Bronchial epithelial cell (primary cell): ENCODE measurements around the gene CACNA1G. TPM values are rescaled to one million over a fixed set of nuclear protein-coding genes. Genes with fewer than 3 reads are reported as not detected.

ENCODE experiments used
- DNase-seq: peaks from one replicate; pipeline ENCODE4 v3.0.0-alpha.2; 2010; ENCODE audit warnings: low read depth
- FAIRE-seq: peaks from 2 replicates; lab custom pipeline; 2011; peaks lifted over from hg19 to GRCh38; lab: Jason Lieb, UNC
- H3K27me3 ChIP-seq: 2 replicates; pipeline ENCODE4 v1.5.1; 2011; ENCODE audit warnings: low read length; ENCODE audit not compliant: control insufficient read depth, insufficient read depth
- H3K36me3 ChIP-seq: 2 replicates; pipeline ENCODE4 v1.5.1; 2011; ENCODE audit warnings: low read length; ENCODE audit not compliant: control insufficient read depth, insufficient read depth
- H3K4me3 ChIP-seq: 2 replicates; pipeline ENCODE4 v1.5.1; 2011; ENCODE audit warnings: mild to moderate bottlenecking, low read depth, low read length, control low read depth
- CTCF ChIP-seq: IDR thresholded peaks from 2 replicates; pipeline ENCODE4 v1.5.1; 2011; ENCODE audit warnings: mild to moderate bottlenecking, moderate library complexity, low read length, control low read depth, inconsistent platforms; ENCODE audit not compliant: insufficient read depth, severe bottlenecking
- total RNA-seq: library from RNA; depleted of rRNA; stranded (reverse); fragments of >200 nt; gene quantifications from 2 replicates; pipeline ENCODE4 v1.2.1, GENCODE V29; 2014

Gene CACNA1G
- total RNA-seq, 1 donor from 2014 or later = not detected

- Histone ChIP-seq H3K27me3 (no peaks in the 10 kb centered on the region), H3K4me3 (no peak overlapping the region), H3K36me3 (no peaks in the 10 kb centered on the region)
- FAIRE-seq (no peak), DNase-seq (peak; percentile 79)
- no peak for TF ChIP-seq CTCF
These were observed 43.5 kb upstream of the CACNA1G start for GRCh38 chr17:50517011-50517410.

DNA sequence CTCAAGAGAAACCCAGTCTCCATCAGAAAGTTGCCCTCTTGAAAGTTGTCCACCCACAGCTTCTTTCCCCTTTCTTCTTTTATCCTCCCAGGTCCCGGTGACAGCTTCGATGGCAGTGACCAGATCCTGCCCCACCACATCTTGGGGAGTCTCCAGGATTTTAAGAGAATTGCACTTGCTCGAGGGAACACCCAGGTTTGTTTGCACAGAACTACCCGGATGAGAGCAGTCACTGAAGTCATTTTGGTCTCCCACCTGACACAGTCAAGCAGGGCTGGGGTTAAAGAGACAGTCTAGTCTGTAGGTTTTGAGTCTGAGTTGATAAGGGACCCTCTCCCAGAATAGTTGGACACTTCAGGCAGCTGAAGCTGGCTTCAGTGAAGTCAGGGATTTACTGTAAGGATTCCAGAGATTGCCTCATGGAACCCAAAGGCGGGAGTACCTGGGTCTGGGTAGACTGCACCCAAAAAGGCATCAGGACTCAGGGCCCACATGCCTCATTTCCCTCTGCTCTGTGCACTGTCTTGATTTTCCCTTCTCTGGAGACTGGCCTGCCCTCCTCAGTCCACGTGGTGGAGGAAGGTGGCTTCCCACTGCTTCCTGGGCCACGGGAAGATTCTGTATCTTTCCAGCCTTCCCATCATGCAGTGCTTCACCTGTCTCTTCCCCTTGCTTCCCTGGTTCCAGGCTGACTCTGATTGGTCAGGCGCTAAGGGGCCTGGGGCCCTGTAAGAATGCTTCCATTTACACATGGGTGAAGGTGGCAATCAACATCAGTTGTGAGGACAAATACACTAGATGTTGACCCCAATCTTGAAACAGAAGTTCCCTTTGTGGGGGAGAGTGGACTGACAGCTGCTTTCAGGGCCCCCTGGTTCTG lies 42.8 kb upstream of the CACNA1G start:
- TF ChIP-seq CTCF = no peak
- no peak overlapping the region for H3K4me3 ChIP-seq
- DNase-seq (no peak), FAIRE-seq (no peak)
- H3K27me3 ChIP-seq = no peaks in the 10 kb centered on the region
- no peaks in the 10 kb centered on the region for H3K36me3 ChIP-seq

DNA sequence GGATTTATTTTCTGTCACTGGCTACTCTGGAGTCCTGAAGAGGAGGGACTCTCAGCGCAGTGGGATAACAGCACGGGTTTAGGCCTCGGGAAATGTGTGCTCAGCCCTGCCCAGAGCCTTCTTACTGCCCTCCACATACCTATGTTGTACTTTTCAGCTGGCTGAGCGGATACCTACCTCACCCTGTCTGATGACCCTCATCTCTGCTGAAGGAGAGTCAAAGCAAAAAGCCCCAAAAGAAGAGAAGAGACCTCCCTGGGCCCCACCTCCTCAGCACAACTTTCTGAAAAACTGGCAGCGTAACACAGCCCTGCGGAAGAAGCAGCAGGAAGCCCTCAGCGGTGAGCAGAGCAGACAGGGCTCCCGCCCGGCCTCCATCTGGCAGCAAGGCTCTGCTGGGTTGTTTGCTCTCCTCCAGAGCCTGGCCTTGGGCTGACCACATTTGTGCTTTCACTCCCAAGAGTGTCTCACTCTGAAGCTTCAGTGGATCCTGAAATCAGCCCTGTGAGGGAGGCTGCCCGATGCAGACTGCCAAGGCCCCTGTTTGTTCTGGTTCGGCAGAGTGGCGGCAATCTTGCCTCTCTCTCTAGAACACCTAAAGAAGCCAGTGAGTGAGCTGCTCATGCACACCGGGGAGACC lies 42.0 kb upstream of the CACNA1G start:
- H3K4me3 ChIP-seq = no peak overlapping the region
- no peak for DNase-seq
- TF ChIP-seq CTCF = no peak
- FAIRE-seq = no peak
- no peaks in the 10 kb centered on the region for H3K27me3 ChIP-seq
- H3K36me3 ChIP-seq = no peaks in the 10 kb centered on the region

GRCh38 chr17:50519141-50519834 lies 41.2 kb upstream of the CACNA1G start:
- FAIRE-seq (peak; percentile 62), DNase-seq (peak; percentile 95)

DNA sequence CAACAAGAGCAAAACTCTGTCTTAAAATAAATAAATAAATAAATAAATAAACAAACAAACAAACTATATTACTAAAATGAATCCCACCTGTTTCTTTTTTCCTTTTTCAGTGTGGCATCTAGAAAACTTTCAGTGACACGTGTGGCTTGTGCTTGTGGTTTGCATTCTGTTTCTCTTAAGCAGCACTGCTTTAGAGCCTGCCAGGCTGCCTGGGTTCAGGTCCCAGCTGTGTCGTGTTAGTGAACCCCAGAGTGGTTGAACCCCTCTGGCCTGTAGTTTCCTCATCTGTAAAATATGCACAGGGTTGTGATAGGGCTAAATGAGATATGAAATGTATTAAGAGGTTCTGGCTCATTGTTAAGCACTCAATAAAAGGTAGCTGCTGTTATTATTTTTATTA lies 40.0 kb upstream of the CACNA1G start:
- no peak for FAIRE-seq
- Histone ChIP-seq H3K27me3 (no peaks in the 10 kb centered on the region), H3K4me3 (no peak overlapping the region), H3K36me3 (no peaks in the 10 kb centered on the region)
- no peak for TF ChIP-seq CTCF
- DNase-seq = no peak

More at GRCh38 chr17:50519141-50519834, 41.2 kb upstream of the CACNA1G start:
- no peak for TF ChIP-seq CTCF
- H3K27me3 ChIP-seq = no peaks in the 10 kb centered on the region
- H3K4me3 ChIP-seq = no peak overlapping the region
- H3K36me3 ChIP-seq = no peaks in the 10 kb centered on the region
